ENCODE measurements around the gene CNFN.

DNA sequence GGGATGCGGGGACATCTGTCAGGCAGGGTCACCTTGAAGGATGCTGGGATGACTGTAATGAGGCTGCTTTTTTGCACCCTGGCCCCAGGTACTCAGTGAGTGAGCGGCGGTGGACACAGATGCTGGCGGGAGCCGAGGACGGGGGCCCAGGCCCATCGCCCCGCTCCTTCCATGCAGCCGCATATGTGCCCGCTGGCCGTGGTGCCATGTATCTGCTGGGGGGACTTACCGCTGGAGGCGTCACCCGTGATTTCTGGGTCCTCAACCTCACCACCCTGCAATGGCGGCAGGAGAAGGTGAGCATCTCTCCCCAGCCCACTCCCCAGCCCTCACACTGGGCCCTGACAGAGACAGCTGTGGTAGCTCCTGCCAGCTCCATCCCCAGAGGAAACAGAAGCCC is 33.4 kb downstream of the CNFN start:
- TF ChIP-seq POLR2A (IDR thresholded peaks at IDR 0.05; ENCODE audit: low read depth, low read length) (no peak), PAX5 (IDR thresholded peaks at IDR 0.05; ENCODE audit: insufficient read depth, low read length, severe bottlenecking) (no peak), POLR2AphosphoS5 (IDR thresholded peaks at IDR 0.05; ENCODE audit: low read depth, low read length) (no peak)
